Stomach (tissue), 4 donors: ENCODE results near the gene SOX11.

Experiments used
- CTCF ChIP-seq, 7 experiments: fragments of 450-650 bp in 4 of 7; fragments of 200-600 bp in 3 of 7; sonication (generic) in 3 of 7; IDR thresholded peaks; one replicate each; pipeline ENCODE4 v1.5.1; 2016 to 2019; ENCODE audit warnings: antibody characterized with exemption in 7 of 7, control low read depth in 2 of 7, mild to moderate bottlenecking in 1 of 7
- POLR2A ChIP-seq, 4 donors: fragments of 450-650 bp; IDR thresholded peaks; one replicate each; pipeline ENCODE4 v1.6.1; 2016; ENCODE audit warnings: antibody characterized with exemption in 4 of 4, control low read depth in 2 of 4, mild to moderate bottlenecking in 1 of 4, moderate library complexity in 1 of 4
- POLR2AphosphoS5 ChIP-seq, 3 donors: sonication (generic); formaldehyde crosslinking; IDR thresholded peaks; one replicate each; pipeline ENCODE4 v1.6.1; 2016; ENCODE audit warnings: antibody characterized with exemption in 3 of 3

DNA sequence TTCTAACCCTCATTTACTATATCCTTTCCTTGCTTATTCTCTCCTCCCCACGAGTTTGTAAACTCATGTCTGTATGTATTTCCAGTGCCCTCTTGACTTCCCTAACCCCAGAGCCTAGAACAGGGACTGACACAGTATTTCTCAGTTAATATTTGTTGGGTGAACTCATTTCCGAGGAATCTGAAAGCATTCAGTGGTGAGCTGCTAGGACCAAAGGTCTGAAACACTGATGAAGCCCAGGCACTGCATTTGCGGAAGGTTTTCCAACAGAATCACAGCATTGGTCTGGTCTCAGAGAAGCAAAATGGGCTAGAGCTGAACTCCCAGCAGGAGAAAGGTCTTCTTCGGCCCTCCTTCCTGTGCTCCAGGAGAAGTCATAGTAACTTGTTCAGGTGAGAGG, 56.8 kb downstream of the SOX11 start:
- TF ChIP-seq CTCF (IDR thresholded peaks at IDR 0.05) (no peak), POLR2A (IDR thresholded peaks at IDR 0.05) (no peak), POLR2AphosphoS5 (IDR thresholded peaks at IDR 0.05) (no peak)
